Astrocyte of the cerebellum (primary cell): ENCODE data around the gene VEGFB.

Experiments used
- DNase-seq: peaks from one replicate; pipeline ENCODE4 v3.0.0-alpha.2; 2011; ENCODE audit warnings: low read depth
- H3K4me3 ChIP-seq: 2 replicates; pipeline ENCODE4 v1.5.1; 2011; ENCODE audit warnings: mild to moderate bottlenecking, low read depth, low read length, moderate library complexity
- in situ Hi-C: cut with HindIII; loops from 2 replicates; pipeline ENCODE4 v1.10.0; 2017; ENCODE audit warnings: low sequenced_read_pairs
- TF ChIP-seq, protein P1 (sequence below): IDR thresholded peaks from 2 replicates; pipeline ENCODE4 v1.5.1; 2012; ENCODE audit warnings: low read length, low read depth, moderate library complexity, mild to moderate bottlenecking; ENCODE audit errors: missing control alignments

Gene VEGFB

DNA sequence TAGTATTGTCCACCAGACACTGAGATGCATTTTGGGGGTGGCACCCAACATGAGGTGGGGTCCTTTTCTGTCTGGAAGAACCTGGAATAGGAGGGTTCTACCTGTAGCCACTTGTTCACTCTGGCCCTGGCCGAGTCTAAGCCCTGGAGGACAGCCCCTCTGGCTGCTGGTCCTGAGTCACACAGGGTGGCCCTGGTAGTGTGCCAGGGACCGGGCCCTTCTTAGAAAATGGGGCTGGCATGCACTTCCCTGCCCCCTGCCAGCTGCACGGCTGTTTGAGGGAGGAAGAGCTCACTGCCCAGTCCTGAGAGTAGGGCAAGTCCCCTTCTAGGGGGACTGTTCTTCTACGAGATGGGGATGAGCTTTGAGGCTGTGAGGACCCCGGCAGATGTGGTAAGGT lies 19.1 kb downstream of the VEGFB start:
- TF ChIP-seq, protein P1, sequence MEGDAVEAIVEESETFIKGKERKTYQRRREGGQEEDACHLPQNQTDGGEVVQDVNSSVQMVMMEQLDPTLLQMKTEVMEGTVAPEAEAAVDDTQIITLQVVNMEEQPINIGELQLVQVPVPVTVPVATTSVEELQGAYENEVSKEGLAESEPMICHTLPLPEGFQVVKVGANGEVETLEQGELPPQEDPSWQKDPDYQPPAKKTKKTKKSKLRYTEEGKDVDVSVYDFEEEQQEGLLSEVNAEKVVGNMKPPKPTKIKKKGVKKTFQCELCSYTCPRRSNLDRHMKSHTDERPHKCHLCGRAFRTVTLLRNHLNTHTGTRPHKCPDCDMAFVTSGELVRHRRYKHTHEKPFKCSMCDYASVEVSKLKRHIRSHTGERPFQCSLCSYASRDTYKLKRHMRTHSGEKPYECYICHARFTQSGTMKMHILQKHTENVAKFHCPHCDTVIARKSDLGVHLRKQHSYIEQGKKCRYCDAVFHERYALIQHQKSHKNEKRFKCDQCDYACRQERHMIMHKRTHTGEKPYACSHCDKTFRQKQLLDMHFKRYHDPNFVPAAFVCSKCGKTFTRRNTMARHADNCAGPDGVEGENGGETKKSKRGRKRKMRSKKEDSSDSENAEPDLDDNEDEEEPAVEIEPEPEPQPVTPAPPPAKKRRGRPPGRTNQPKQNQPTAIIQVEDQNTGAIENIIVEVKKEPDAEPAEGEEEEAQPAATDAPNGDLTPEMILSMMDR = no peak
- in situ Hi-C loops = no loop called here
- no peak for DNase-seq
- H3K4me3 ChIP-seq = no peak overlapping the region

DNA sequence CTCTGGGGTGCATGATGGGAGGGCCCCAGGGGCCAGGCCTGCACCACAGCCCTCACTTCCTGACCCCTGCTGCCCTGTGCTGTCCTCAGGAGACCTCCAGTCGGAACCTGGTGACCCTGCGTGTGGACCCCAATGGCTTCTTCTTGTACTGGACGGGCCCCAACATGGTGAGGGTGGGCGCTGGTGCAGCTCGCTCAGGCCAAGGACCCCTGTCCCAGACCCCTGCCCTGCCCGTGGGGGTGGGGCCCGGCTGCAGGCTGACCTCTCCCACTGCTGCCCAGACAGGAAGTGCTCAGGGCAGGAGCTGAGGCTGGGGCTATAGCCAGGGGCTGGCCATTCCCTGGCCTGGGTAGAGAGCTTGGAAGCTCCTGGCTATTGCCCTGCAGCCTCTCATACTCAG lies 19.9 kb downstream of the VEGFB start:
- no peak for DNase-seq
- no peak overlapping the region for H3K4me3 ChIP-seq
- in situ Hi-C loops = no loop called here
- TF ChIP-seq, protein P1 = no peak

DNA sequence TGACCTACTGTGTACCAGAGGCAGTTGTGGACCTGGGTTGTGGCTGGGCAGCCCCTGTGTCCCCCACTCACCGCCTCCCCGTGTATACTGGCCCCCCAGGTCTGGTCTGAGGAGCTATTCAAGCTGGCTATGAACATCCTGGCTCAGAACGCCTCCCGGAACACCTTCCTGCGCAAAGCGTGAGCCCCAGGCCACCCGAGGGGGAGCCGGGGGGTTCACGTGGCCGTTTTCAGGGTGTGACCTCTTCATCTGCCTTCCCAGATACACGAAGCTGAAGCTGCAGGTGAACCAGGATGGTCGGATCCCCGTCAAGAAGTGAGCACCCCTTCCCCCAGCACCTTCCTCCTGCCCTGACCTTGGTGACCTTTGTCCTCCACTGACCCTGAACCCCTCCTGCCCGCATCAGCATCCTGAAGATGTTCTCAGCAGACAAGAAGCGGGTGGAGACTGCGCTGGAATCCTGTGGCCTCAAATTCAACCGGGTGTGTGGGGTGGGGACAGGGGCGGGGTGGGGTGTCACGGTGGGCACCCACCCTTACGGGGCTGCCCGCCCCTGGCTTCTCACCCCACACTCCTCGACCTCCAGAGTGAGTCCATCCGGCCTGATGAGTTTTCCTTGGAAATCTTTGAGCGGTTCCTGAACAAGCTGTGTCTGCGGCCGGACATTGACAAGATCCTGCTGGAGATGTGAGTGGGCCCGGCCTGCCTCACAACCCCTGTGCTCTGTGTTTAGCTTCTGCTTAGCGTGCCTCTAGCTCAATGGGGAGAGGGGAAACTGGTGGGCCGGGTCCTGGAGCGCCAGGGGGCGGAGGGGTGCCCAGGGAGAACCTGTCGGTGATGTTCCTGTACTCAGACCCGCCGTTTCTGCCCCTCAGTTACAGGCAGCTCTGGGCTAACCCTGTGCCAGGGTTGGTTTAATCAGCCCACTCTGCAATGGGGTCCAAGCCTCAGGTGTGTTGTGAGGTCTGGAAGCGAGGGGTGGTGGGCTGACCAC lies 21.0 kb downstream of the VEGFB start:
- in situ Hi-C loops = no loop called here
- TF ChIP-seq, protein P1 = no peak
- no peak overlapping the region for H3K4me3 ChIP-seq
- no peak for DNase-seq

DNA sequence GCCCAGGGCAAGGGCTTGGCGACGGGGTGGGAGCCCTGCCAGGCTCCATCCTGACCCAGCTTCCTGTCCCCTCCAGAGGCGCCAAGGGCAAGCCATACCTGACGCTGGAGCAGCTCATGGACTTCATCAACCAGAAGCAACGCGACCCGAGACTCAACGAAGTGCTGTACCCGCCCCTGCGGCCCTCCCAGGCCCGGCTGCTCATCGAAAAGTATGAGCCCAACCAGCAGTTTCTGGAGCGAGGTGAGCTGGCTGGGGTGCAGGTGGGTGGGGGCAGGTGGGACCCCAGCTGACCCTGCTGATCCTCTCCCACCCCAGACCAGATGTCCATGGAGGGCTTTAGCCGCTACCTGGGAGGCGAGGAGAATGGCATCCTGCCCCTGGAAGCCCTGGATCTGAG lies 21.9 kb downstream of the VEGFB start:
- DNase-seq = no peak
- TF ChIP-seq, protein P1 = no peak
- in situ Hi-C loops = no loop called here
- no peak overlapping the region for H3K4me3 ChIP-seq

DNA sequence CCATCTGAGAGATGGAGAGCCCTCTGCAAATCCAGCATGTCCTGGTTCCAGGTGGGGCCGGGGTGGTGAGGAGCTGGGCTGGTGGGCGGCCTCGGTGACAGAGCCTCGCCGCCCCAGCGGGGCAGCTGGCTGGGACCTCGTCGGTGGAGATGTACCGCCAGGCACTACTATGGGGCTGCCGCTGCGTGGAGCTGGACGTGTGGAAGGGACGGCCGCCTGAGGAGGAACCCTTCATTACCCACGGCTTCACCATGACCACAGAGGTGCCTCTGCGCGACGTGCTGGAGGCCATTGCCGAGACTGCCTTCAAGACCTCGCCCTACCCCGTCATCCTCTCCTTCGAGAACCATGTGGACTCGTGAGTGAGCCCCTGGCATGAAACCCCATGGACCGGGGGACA lies 24.0 kb downstream of the VEGFB start:
- DNase-seq = no peak
- in situ Hi-C loops = no loop called here
- TF ChIP-seq, protein P1 = no peak
- no peak overlapping the region for H3K4me3 ChIP-seq

DNA sequence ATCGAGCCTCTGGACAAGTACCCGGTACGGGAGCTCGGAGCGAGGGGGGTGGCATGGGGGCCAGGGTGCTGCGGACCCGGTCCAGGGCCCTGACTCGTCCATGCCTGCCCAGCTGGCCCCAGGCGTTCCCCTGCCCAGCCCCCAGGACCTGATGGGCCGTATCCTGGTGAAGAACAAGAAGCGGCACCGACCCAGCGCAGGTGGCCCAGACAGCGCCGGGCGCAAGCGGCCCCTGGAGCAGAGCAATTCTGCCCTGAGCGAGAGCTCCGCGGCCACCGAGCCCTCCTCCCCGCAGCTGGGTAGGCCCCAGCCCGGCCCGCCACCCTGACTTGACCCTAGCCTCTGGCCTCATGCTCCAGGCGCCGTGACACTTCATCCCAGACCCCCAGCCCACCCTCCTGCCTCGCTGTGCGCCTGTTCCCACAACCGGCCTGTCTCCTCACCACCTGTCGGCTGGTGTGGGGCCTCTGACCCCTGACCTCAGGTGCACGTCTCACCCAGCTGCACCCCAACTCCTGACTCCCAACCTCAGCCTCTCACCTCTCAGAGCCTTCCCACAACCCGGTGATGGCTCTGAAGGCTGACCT lies 24.7 kb downstream of the VEGFB start:
- in situ Hi-C loops = no loop called here
- H3K4me3 ChIP-seq = no peak overlapping the region
- DNase-seq = no peak
- TF ChIP-seq, protein P1 = no peak
